Ishikawa (cell line): ENCODE results near the gene ASPSCR1.

ENCODE experiments used
- CREB1 ChIP-seq: IDR thresholded peaks from 2 replicates; pipeline ENCODE4 v1.6.1; 2012; ENCODE audit warnings: low read depth
- FOXM1 ChIP-seq: IDR thresholded peaks from 2 replicates; pipeline ENCODE4 v1.6.1; 2012; ENCODE audit warnings: low read depth, borderline replicate concordance
- RAD21 ChIP-seq: IDR thresholded peaks from 2 replicates; pipeline ENCODE4 v1.6.1; 2012; ENCODE audit warnings: low read depth

DNA sequence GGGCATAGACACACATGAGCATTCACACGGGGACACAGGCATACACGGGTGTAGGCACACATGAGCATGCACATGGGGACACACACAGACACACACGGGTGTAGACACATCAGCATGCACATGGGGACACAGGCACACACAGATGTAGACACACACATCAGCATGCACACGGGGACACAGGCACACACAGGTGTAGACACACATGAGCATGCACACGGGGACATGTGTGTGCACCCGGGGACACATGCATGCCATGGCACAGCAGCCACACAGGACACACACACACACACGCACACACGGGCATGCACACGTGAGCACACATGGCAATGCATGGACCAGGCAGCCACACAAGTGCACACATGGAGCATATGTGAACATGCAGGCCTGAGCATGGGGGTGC, 65.2 kb downstream of the ASPSCR1 start:
- TF ChIP-seq RAD21 (no peak), FOXM1 (no peak), CREB1 (no peak)
